Spinal cord (tissue), 10 donors: Measurements from ENCODE around the gene ASTN2. TPM values are rescaled to one million over a fixed set of nuclear protein-coding genes. Genes with fewer than 3 reads are reported as not detected.
A peak's percentile ranks its signal among the peaks of the same experiment; 100 is the strongest.

Experiments
- DNase-seq, 6 donors: peaks; one replicate each; pipeline versions ENCODE4 v3.0.0 to v3.0.0-alpha.2; 2013 to 2015; ENCODE audit warnings: low spot score in 6 of 6, low read depth in 4 of 6
- H3K27ac ChIP-seq: one replicate; pipeline ENCODE4 v1.5.1; 2013; ENCODE audit warnings: low read depth, low read length, control low read depth
- H3K27me3 ChIP-seq: one replicate; pipeline ENCODE4 v1.6.1; 2013; ENCODE audit warnings: low read length; ENCODE audit not compliant: control insufficient read depth, insufficient read depth
- H3K36me3 ChIP-seq: one replicate; pipeline ENCODE4 v1.6.1; 2013; ENCODE audit warnings: low read length; ENCODE audit not compliant: control insufficient read depth, insufficient read depth
- H3K4me1 ChIP-seq: one replicate; pipeline ENCODE4 v1.6.1; 2013; ENCODE audit warnings: low read length; ENCODE audit not compliant: control insufficient read depth, insufficient read depth
- H3K4me3 ChIP-seq: one replicate; pipeline ENCODE4 v1.5.1; 2013; ENCODE audit warnings: low read depth, low read length, control low read depth
- H3K9me3 ChIP-seq: one replicate; pipeline ENCODE4 v1.6.1; 2013; ENCODE audit warnings: low read length; ENCODE audit not compliant: control insufficient read depth, insufficient read depth
- WGBS: methylation state at CpG from one replicate; pipeline ENCODE4 v1.1.5; 2013; ENCODE audit warnings: missing lambda C conversion rate; ENCODE audit not compliant: insufficient coverage; 5-methylcytosine and 5-hydroxymethylcytosine counted together
- polyA plus RNA-seq, 2 donors: library from polyadenylated mRNA; unstranded; fragments of 120-200 nt; gene quantifications; one replicate each; pipeline ENCODE4 v1.2.1, GENCODE V29; 2013; ENCODE audit not compliant: insufficient read length in 2 of 2
- total RNA-seq, 2 donors: library from RNA; depleted of rRNA in 1 of 2; stranded (reverse); fragments of 120-200 nt in 1 of 2; fragments of >200 nt in 1 of 2; gene quantifications; one replicate each; pipeline versions ENCODE4 v1.2.3 to v1.2.4, GENCODE V29; 2013 to 2014
- donor health status: healthy.

The ASTN2 gene
- total and polyA plus RNA-seq, 4 donors = 35.8 to 48.8 (median 41.4) TPM

DNA sequence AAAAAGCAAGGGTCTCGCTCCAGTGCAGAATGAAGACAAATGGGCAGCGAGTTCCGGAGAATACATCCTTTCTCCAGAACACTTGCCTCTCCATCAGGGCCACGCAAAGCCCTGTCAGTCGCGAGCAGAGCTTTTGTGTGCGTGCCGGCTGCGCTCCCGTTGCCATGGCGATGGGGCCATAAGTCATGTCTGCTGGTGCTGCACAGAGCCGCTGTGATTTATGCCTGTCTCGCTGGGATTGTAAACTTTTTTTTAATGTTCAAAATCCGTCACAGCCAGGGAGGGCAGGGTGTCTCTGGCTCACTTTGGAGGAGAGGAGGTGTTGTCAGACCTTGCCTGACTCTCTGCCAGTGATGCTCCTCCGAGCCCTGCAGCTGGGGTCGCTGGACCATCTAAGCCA lies 455.0 kb downstream of the ASTN2 start:
- Histone ChIP-seq H3K27ac (no peak overlapping the region), H3K27me3 (no peaks in the 10 kb centered on the region), H3K36me3 (peaks cover 4% of the 10 kb centered on the region), H3K4me1 (peaks cover 8% of the 10 kb centered on the region), H3K4me3 (no peak overlapping the region), H3K9me3 (no peaks in the 10 kb centered on the region)
- DNase-seq = peak; percentile 33 to 96 (median 48)
- 6% methylated on average over 13 of the region's 16 CpGs for WGBS

DNA sequence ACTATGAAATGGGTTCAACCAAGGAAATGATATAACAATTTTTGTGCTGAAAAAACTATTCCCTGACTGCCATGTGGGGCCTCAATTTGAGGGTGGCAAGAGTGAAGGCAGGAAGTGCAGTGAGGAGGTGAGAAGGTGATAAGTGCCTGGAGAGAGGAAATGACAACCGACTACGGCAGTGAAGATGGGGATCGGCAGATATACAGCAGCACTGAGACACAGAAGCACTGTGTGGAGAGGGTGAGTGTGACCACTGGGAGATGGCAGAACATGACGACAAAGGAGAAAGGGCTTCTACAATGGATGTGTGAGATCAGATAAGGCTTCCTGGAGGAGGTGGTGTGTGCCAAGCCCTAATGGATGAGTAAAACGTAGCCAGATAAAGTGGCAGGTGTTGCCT lies 456.0 kb downstream of the ASTN2 start:
- DNase-seq = no peak
- 63% methylated on average over 5 of the region's 5 CpGs for WGBS
- H3K4me1 ChIP-seq = peaks cover 8% of the 10 kb centered on the region
- no peaks in the 10 kb centered on the region for H3K9me3 ChIP-seq
- no peak overlapping the region for H3K27ac ChIP-seq
- H3K27me3 ChIP-seq = no peaks in the 10 kb centered on the region
- H3K36me3 ChIP-seq = no peaks in the 10 kb centered on the region
- H3K4me3 ChIP-seq = no peak overlapping the region

GRCh38 chr9:116954731-116955130 lies 460.1 kb downstream of the ASTN2 start:
- WGBS = 38% methylated on average over 1 of the region's 2 CpGs
- no peaks in the 10 kb centered on the region for H3K36me3 ChIP-seq
- DNase-seq = peak in 1 of 6 donors; percentile 84

GRCh38 chr9:116953271-116953670 lies 461.6 kb downstream of the ASTN2 start:
- peak in 1 of 6 donors; percentile 35 for DNase-seq
- no peak overlapping the region for H3K27ac ChIP-seq

More at GRCh38 chr9:116954731-116955130, 460.1 kb downstream of the ASTN2 start:
- H3K27ac ChIP-seq = no peak overlapping the region
- no peak overlapping the region for H3K4me3 ChIP-seq
- peaks cover 4% of the 10 kb centered on the region for H3K4me1 ChIP-seq
- H3K27me3 ChIP-seq = no peaks in the 10 kb centered on the region
- no peaks in the 10 kb centered on the region for H3K9me3 ChIP-seq

GRCh38 chr9:116952436-116952810 lies 462.4 kb downstream of the ASTN2 start:
- Histone ChIP-seq H3K27ac (no peak overlapping the region), H3K36me3 (no peaks in the 10 kb centered on the region), H3K9me3 (no peaks in the 10 kb centered on the region), H3K4me3 (no peak overlapping the region), H3K4me1 (no peaks in the 10 kb centered on the region), H3K27me3 (no peaks in the 10 kb centered on the region)
- DNase-seq = no peak
- 89% methylated on average over 4 of the region's 7 CpGs for WGBS

More at GRCh38 chr9:116953271-116953670, 461.6 kb downstream of the ASTN2 start:
- Histone ChIP-seq H3K4me3 (no peak overlapping the region), H3K4me1 (no peaks in the 10 kb centered on the region), H3K27me3 (no peaks in the 10 kb centered on the region), H3K36me3 (no peaks in the 10 kb centered on the region), H3K9me3 (no peaks in the 10 kb centered on the region)
- no CpG with 5 or more reads among the region's 1 CpG for WGBS

DNA sequence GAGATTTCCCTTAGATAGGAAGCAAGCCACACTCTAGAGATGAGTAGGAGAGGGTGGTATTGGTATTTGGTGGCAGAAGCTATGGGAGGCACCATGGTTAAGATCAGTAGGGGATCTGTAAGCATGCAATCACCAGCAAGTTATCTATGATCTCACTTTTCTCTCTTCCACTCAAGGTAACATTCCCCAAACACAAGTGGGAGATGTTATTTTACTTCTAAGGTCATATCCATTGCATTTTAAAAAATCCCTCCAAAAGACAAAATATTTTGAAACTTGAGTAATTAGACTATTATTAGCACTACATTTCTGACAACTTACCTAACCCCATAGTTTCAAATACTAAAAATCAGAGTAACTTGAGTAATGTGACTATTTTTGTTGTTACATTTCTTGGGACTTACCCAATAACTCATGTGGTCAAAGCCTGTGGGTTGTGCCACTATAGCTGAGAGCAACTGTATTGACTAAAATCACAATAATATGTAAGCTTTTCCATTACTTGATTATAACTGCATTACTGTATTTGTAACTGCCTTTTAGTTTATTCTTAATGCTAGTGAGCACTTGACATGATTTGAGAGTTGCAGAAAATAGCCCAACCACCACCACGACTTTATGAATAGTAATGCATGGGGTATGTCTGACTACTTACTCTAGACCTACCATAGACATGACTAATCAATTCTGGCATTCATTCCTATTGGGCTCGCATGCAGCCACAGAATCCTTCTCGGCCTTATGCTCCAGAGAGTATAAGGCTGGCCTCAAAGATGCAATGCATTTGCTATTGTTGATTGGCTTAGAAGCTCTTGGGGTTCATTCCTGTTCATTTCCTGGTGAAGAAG lies 463.0 kb downstream of the ASTN2 start:
- no peak for DNase-seq
- no peak overlapping the region for H3K4me3 ChIP-seq
- no CpG with 5 or more reads among the region's 3 CpGs for WGBS

GRCh38 chr9:116945817-116946216 lies 469.0 kb downstream of the ASTN2 start:
- no CpG with 5 or more reads among the region's 2 CpGs for WGBS
- H3K27ac ChIP-seq = no peak overlapping the region
- no peaks in the 10 kb centered on the region for H3K4me1 ChIP-seq
- no peaks in the 10 kb centered on the region for H3K27me3 ChIP-seq
- no peaks in the 10 kb centered on the region for H3K36me3 ChIP-seq
- DNase-seq = no peak
- no peak overlapping the region for H3K4me3 ChIP-seq
- H3K9me3 ChIP-seq = no peaks in the 10 kb centered on the region

More for the DNA sequence above, 463.0 kb downstream of the ASTN2 start:
- no peaks in the 10 kb centered on the region for H3K36me3 ChIP-seq
- H3K27me3 ChIP-seq = no peaks in the 10 kb centered on the region
- H3K9me3 ChIP-seq = no peaks in the 10 kb centered on the region
- no peaks in the 10 kb centered on the region for H3K4me1 ChIP-seq
- H3K27ac ChIP-seq = no peak overlapping the region

GRCh38 chr9:116944714-116945534 lies 469.9 kb downstream of the ASTN2 start:
- H3K9me3 ChIP-seq = no peaks in the 10 kb centered on the region
- no peaks in the 10 kb centered on the region for H3K36me3 ChIP-seq
- no peak for DNase-seq
- no peak overlapping the region for H3K4me3 ChIP-seq
- 100% methylated on average over 2 of the region's 4 CpGs for WGBS
- no peak overlapping the region for H3K27ac ChIP-seq
- H3K27me3 ChIP-seq = no peaks in the 10 kb centered on the region
- no peaks in the 10 kb centered on the region for H3K4me1 ChIP-seq

DNA sequence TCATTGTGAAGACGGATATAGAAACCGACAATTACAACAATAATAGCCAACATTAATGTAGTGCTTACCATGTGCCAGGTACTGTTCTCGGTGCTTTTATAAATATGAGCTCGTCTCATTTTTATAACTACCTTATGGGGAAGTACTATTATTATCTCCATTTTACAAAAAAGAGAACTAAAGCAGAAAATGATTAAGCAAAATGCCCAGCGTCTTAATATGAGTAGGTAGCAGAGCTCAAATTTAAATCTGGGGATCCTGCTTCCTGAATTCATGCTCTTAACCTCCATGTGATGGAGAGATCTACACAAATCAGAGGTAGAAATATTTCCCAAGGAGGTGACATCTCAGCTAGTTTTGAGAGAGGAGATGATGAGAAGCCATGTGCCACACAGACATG lies 470.9 kb downstream of the ASTN2 start:
- no peak for DNase-seq
- no peaks in the 10 kb centered on the region for H3K4me1 ChIP-seq
- H3K27me3 ChIP-seq = no peaks in the 10 kb centered on the region
- 100% methylated on average over 1 of the region's 5 CpGs for WGBS
- H3K36me3 ChIP-seq = no peaks in the 10 kb centered on the region
- H3K27ac ChIP-seq = no peak overlapping the region
- H3K9me3 ChIP-seq = no peaks in the 10 kb centered on the region
- no peak overlapping the region for H3K4me3 ChIP-seq
